D721Med (cell line): ENCODE data around the gene MTX2.
"Not testable (repeated sequence)": the region's sequence is repeated elsewhere in the genome, so short reads cannot be mapped to it uniquely, and the experiment has no call there.

Source experiments
- DNase-seq: peaks from one replicate; pipeline ENCODE4 v3.0.0; 2011; ENCODE audit warnings: low spot score; ENCODE audit not compliant: insufficient read length
- FAIRE-seq: peaks from 2 replicates; lab custom pipeline; 2011; peaks lifted over from hg19 to GRCh38; lab: Jason Lieb, UNC
- TF ChIP-seq, protein P1 (sequence below): IDR thresholded peaks from 2 replicates; pipeline ENCODE4 v1.5.1; 2012; ENCODE audit warnings: mild to moderate bottlenecking, control low read depth; ENCODE audit not compliant: insufficient read depth; ENCODE audit errors: missing control alignments

Gene MTX2

DNA sequence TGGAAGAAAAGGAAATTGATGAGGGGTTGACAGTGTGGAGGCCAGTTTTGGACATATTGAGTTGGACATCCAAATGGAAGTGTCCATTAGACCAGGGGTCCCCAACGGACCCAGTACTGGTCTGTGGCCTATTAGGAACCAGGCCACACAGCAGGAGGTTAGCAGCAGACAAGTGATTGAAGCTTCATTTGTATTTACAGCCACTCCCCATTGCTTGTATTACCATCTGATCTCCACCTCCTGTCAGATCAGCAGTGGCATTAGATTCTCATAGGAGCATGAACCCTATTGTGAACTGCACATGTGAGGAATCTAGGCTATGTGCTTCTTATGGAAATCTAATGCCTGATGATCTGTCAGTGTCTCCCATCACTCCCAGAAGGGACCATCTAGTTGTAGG is 99.1 kb downstream of the MTX2 start:
- no peak for DNase-seq
- no peak for FAIRE-seq
- TF ChIP-seq, protein P1, sequence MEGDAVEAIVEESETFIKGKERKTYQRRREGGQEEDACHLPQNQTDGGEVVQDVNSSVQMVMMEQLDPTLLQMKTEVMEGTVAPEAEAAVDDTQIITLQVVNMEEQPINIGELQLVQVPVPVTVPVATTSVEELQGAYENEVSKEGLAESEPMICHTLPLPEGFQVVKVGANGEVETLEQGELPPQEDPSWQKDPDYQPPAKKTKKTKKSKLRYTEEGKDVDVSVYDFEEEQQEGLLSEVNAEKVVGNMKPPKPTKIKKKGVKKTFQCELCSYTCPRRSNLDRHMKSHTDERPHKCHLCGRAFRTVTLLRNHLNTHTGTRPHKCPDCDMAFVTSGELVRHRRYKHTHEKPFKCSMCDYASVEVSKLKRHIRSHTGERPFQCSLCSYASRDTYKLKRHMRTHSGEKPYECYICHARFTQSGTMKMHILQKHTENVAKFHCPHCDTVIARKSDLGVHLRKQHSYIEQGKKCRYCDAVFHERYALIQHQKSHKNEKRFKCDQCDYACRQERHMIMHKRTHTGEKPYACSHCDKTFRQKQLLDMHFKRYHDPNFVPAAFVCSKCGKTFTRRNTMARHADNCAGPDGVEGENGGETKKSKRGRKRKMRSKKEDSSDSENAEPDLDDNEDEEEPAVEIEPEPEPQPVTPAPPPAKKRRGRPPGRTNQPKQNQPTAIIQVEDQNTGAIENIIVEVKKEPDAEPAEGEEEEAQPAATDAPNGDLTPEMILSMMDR, result no peak

- TF ChIP-seq, protein P1, result no peak
- FAIRE-seq (no peak), DNase-seq (no peak)
Observed at GRCh38 chr2:176370467-176371171, 101.4 kb downstream of the MTX2 start.

- DNase-seq, FAIRE-seq: not testable (repeated sequence)
Observed at GRCh38 chr2:176373155-176373554, 103.9 kb downstream of the MTX2 start.

DNA sequence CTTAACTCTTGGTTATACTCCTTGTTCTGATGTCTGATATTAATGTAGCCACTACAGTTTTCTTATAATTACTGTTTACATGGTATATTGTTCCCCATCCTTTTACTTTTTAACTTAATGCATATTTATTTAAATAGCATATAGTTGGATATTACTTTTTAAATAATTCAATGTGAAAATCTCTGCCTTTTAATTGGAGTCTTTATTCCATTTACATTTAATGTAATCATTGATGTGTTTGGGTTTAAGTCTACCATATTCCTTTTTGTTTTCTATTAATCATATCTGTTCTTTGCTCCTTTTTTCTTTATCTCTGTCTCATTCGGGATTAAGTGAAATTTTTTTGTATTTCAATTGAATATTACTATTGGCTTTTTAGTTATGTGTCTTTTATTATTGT is 109.1 kb downstream of the MTX2 start:
- TF ChIP-seq, protein P1, result no peak
- no peak for DNase-seq
- no peak for FAIRE-seq

GRCh38 chr2:176380341-176380740 is 111.1 kb downstream of the MTX2 start:
- no peak for FAIRE-seq
- DNase-seq, result no peak
- TF ChIP-seq, protein P1, result no peak

DNA sequence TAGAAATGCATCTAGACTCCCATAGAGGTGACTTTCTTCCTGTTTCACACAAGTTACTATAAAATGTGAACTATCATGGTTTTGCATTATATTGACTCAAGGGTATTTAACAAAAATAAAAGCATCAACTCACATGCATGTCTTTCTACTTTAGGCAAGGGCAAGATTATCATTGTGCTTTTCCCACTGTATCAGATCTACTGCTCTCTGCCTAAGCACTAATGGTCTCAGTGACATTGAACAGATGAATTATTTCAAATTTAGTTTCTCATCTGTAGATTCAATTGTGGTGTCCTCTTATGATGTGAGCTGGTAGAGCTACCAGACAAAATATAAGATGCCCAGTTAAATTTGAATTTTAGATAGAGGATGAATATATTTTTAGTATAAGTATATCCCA is 113.9 kb downstream of the MTX2 start:
- TF ChIP-seq, protein P1, result no peak
- no peak for DNase-seq
- no peak for FAIRE-seq

DNA sequence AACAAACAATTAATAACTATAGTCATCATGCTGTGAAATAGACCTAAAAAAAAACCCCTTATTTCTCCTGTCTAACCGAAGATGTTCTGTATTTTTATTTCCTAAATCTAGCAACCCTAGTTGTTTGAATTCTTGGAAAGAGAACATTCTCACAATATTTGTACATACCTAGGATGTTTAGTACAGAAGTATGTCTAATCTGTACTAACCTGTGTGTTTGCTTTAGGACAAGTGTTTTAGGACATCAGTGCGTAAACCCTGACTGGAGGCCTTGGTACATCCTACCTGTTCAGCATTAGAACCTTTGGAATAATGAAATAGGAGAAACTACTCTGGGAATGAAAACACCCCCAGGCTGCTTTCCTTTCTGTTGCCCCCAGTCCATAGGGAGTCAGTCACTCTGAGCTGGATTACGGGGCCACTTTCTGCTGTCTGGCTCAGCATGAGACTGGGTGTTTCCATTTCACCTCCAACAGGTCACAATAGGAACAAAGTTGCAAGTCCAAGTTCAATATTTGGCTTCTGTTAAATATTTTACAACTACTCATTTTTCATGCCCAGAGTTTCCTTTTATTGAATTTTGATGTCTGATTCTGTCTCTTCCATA is 114.7 kb downstream of the MTX2 start:
- FAIRE-seq (no peak), DNase-seq (no peak)
- TF ChIP-seq, protein P1, result no peak
